ENCODE data around the gene DLGAP1. TPM values are rescaled to one million over a fixed set of nuclear protein-coding genes. Genes with fewer than 3 reads are reported as not detected.

Gene DLGAP1
- total and polyA plus RNA-seq, 2 of the 8 experiments (the other 6 are each of a cell fraction or from before 2014, with no cell fraction given), result 11.8 to 16.9 TPM

DNA sequence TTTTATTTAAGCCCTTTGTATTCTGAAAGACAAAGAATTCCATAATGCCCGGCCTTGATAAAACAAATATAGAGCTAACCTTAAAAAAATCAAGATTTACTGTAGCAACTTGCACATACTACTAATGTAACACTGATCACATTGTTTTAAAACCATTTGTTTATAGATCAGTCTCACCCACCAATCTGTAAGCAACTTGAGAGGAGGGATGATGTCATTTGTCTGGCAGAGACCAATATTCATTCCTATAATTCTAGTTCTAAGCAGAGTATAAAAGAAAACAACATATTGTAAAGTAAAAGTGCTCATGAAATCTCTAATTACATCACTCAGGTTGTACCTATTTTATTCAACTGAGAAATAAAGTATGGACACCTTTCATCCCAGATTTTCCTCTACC, 624.5 kb downstream of the DLGAP1 start (continued):
- TF ChIP-seq RAD21 (IDR thresholded peaks at IDR 0.05 in 1 of 2, conservative IDR thresholded peaks at IDR 0.05 in 1 of 2; ENCODE audit: low read depth in 2 of 2, low read length in 2 of 2), result no peak
- TF ChIP-seq TEAD4 (IDR thresholded peaks at IDR 0.05; ENCODE audit: low read depth, low read length), result no peak
- no peak for TF ChIP-seq HDAC6 (IDR thresholded peaks at IDR 0.05; ENCODE audit: low read depth, low read length)
- TF ChIP-seq FOSL1 (IDR thresholded peaks at IDR 0.05; ENCODE audit: insufficient read depth, low read depth, low read length), result no peak
- TF ChIP-seq KDM5A (IDR thresholded peaks at IDR 0.05; ENCODE audit: low read length), result no peak
- no peak for TF ChIP-seq CHD2 (IDR thresholded peaks at IDR 0.05; ENCODE audit: low read length)
- TF ChIP-seq YY1 (IDR thresholded peaks at IDR 0.05; ENCODE audit: low read depth, low read length), result no peak
- no peak for TF ChIP-seq ZNF274 (IDR thresholded peaks at IDR 0.05; ENCODE audit: borderline replicate concordance, extremely low read depth, low read length)
- TF ChIP-seq CHD1 (IDR thresholded peaks at IDR 0.05; ENCODE audit: low read depth, low read length), result no peak
- TF ChIP-seq CBX5 (IDR thresholded peaks at IDR 0.05; ENCODE audit: low read depth, low read length), result no peak
